SK-N-SH (cell line): ENCODE results near the gene NR1H4. TPM values are rescaled to one million over a fixed set of nuclear protein-coding genes. Genes with fewer than 3 reads are reported as not detected.

ENCODE experiments used
- CTCF ChIA-PET: fragments of 300-600, 350-600 bp; formaldehyde crosslinking; extraction: SDS; loops from one replicate; lab custom pipeline; 2021; lab: Yijun Ruan, JAX
- POLR2A ChIA-PET: fragments of 350-600 bp; sonication (Branson Sonifier 250); formaldehyde crosslinking; extraction: SDS; loops from one replicate; lab custom pipeline; 2020; ENCODE audit warnings: antibody characterized with exemption, inconsistent platforms; lab: Yijun Ruan, JAX
- DNase-seq: peaks from one replicate; pipeline ENCODE4 v3.0.0; 2012
- H2AFZ ChIP-seq: fragments of 200-600 bp; sonication (generic); 2 replicates; pipeline ENCODE4 v1.8.1; 2016; ENCODE audit warnings: antibody characterized with exemption, mild to moderate bottlenecking, low read depth
- H3F3A ChIP-seq: fragments of 200-600 bp; sonication (generic); replicated peaks from 2 replicates; pipeline ENCODE3; 2016; ENCODE audit warnings: antibody characterized with exemption, mild to moderate bottlenecking; ENCODE audit not compliant: insufficient read depth
- H3K27ac ChIP-seq, 2 experiments: fragments of 200-500 bp in 1 of 2; fragments of 200-600 bp in 1 of 2; sonication (Bioruptor generic) in 1 of 2; sonication (generic), shearing (Covaris generic) in 1 of 2; 2 replicates each; pipeline versions ENCODE4 v1.5.1 to v1.6.1; 2014 to 2016; ENCODE audit warnings: low read depth in 2 of 2, inconsistent platforms in 1 of 2, low read length in 1 of 2, mild to moderate bottlenecking in 1 of 2, mixed read lengths in 1 of 2
- H3K27me3 ChIP-seq: fragments of 200-600 bp; sonication (generic), shearing (Covaris generic); 2 replicates; pipeline ENCODE4 v1.6.1; 2016; ENCODE audit warnings: mixed run types; ENCODE audit not compliant: insufficient read depth
- H3K36me3 ChIP-seq, 2 experiments: fragments of 200-500 bp in 1 of 2; fragments of 200-600 bp in 1 of 2; sonication (Bioruptor generic) in 1 of 2; sonication (generic) in 1 of 2; replicated peaks in 1 of 2; 2 replicates each; pipeline versions ENCODE3 to v1.5.1; 2014 to 2016; ENCODE audit warnings: low read length in 1 of 2, mild to moderate bottlenecking in 1 of 2; ENCODE audit not compliant: insufficient read depth in 2 of 2, control insufficient read depth in 1 of 2
- H3K4me1 ChIP-seq, 2 experiments: fragments of 200-500 bp in 1 of 2; fragments of 200-600 bp in 1 of 2; sonication (Bioruptor generic) in 1 of 2; sonication (generic), shearing (Covaris generic) in 1 of 2; 2 replicates each; pipeline versions ENCODE4 v1.5.1 to v1.6.1; 2014 to 2016; ENCODE audit warnings: low read depth in 1 of 2, low read length in 1 of 2, mixed run types in 1 of 2; ENCODE audit not compliant: insufficient read depth in 2 of 2, control insufficient read depth in 1 of 2
- H3K4me2 ChIP-seq: fragments of 200-600 bp; sonication (generic), shearing (Covaris generic); 2 replicates; pipeline ENCODE4 v1.6.1; 2017; ENCODE audit warnings: mixed run types
- H3K4me3 ChIP-seq, 2 experiments: fragments of 200-500 bp in 1 of 2; fragments of 200-600 bp in 1 of 2; sonication (Bioruptor generic) in 1 of 2; sonication (generic), shearing (Covaris generic) in 1 of 2; 2 replicates each; pipeline versions ENCODE4 v1.5.1 to v1.8.1; 2014 to 2016; ENCODE audit warnings: low read depth in 2 of 2, inconsistent platforms in 1 of 2, low read length in 1 of 2, mild to moderate bottlenecking in 1 of 2, mixed read lengths in 1 of 2, moderate library complexity in 1 of 2
- H3K79me2 ChIP-seq: fragments of 200-600 bp; sonication (generic); 2 replicates; pipeline ENCODE4 v1.8.1; 2017; ENCODE audit warnings: mild to moderate bottlenecking; ENCODE audit not compliant: insufficient read depth
- H3K9ac ChIP-seq: fragments of 200-600 bp; sonication (generic); 2 replicates; pipeline ENCODE4 v1.6.1; 2017; ENCODE audit warnings: mixed run types
- H3K9me2 ChIP-seq: fragments of 200-600 bp; sonication (generic); 2 replicates; pipeline ENCODE4 v1.6.1; 2017; ENCODE audit warnings: mixed run types
- H3K9me3 ChIP-seq: fragments of 200-600 bp; sonication (generic); 2 replicates; pipeline ENCODE4 v1.6.1; 2017; ENCODE audit warnings: mixed run types, mild to moderate bottlenecking, moderate library complexity
- H4K20me1 ChIP-seq: fragments of 200-600 bp; sonication (generic); 2 replicates; pipeline ENCODE4 v1.6.1; 2017; ENCODE audit warnings: mild to moderate bottlenecking, mixed run types; ENCODE audit not compliant: insufficient read depth
- ELF1 ChIP-seq: IDR thresholded peaks from 2 replicates; pipeline ENCODE4 v1.4.0; 2012
- EP300 ChIP-seq, 2 experiments: IDR thresholded peaks; 2 replicates each; pipeline versions ENCODE4 v1.4.0 to v1.6.1; 2012; ENCODE audit warnings: borderline replicate concordance in 1 of 2, low read depth in 1 of 2, low read length in 1 of 2
- EZH2phosphoT487 ChIP-seq: fragments of 200-600 bp; sonication (generic); IDR thresholded peaks from 2 replicates; pipeline ENCODE4 v1.6.1; 2017; ENCODE audit warnings: low read depth, mixed run types, mild to moderate bottlenecking, antibody characterized with exemption, moderate library complexity, borderline replicate concordance
- FOSL2 ChIP-seq: IDR thresholded peaks from 2 replicates; pipeline ENCODE4 v1.4.0; 2012; ENCODE audit warnings: low read depth, mild to moderate bottlenecking, moderate library complexity, borderline replicate concordance
- FOXJ3 ChIP-seq: sonication (generic); formaldehyde crosslinking; IDR thresholded peaks from 2 replicates; pipeline ENCODE4 v1.5.1; 2020; ENCODE audit warnings: mild to moderate bottlenecking, missing genetic modification reagents
- GATA2 ChIP-seq: sonication (generic); formaldehyde crosslinking; IDR thresholded peaks from 2 replicates; pipeline ENCODE4 v1.5.0; 2020; ENCODE audit warnings: mild to moderate bottlenecking, missing genetic modification reagents
- JUND ChIP-seq: IDR thresholded peaks from 2 replicates; pipeline ENCODE4 v1.4.0; 2012
- NRF1 ChIP-seq: IDR thresholded peaks from 2 replicates; pipeline ENCODE4 v1.6.1; 2012; ENCODE audit warnings: low read depth, mild to moderate bottlenecking, low read length
- POLR2AphosphoS5 ChIP-seq: IDR thresholded peaks from 2 replicates; pipeline ENCODE4 v1.6.1; 2012; ENCODE audit warnings: low read depth, low read length
- RCOR1 ChIP-seq: fragments of 150-350 bp; IDR thresholded peaks from 2 replicates; pipeline ENCODE4 v1.6.1; 2017; ENCODE audit warnings: antibody characterized with exemption, low read length
- SIN3A ChIP-seq: IDR thresholded peaks from 2 replicates; pipeline ENCODE4 v1.6.1; 2012; ENCODE audit warnings: low read depth, mild to moderate bottlenecking, low read length, moderate library complexity, borderline replicate concordance
- SMC3 ChIP-seq: IDR thresholded peaks from 2 replicates; pipeline ENCODE4 v1.6.1; 2012; ENCODE audit warnings: low read depth, low read length, improper control_type of control experiment
- TAF1 ChIP-seq: IDR thresholded peaks from 2 replicates; pipeline ENCODE4 v1.6.1; 2012; ENCODE audit warnings: low read depth, mild to moderate bottlenecking, low read length, moderate library complexity, borderline replicate concordance
- WGBS: methylation state at CpG from one replicate; pipeline ENCODE4 v1.1.6; 2017; ENCODE audit warnings: low lambda C conversion rate; 5-methylcytosine and 5-hydroxymethylcytosine counted together
- polyA plus RNA-seq, 3 experiments: library from polyadenylated mRNA; depleted of rRNA; stranded (reverse); fragments of >200 nt; gene quantifications; 2 replicates each; pipeline ENCODE4 v1.2.3, GENCODE V29; 2012
- TF ChIP-seq, protein P1 (sequence below): IDR thresholded peaks from 2 replicates; pipeline ENCODE4 v1.6.1; 2012; ENCODE audit warnings: mild to moderate bottlenecking, low read depth, low read length, moderate library complexity
- TF ChIP-seq, protein P2 (sequence below): IDR thresholded peaks from 2 replicates; pipeline ENCODE4; 2012

The NR1H4 gene
- polyA plus RNA-seq, 1 of the 3 experiments (the other 2 are of a cell fraction), result not detected

DNA sequence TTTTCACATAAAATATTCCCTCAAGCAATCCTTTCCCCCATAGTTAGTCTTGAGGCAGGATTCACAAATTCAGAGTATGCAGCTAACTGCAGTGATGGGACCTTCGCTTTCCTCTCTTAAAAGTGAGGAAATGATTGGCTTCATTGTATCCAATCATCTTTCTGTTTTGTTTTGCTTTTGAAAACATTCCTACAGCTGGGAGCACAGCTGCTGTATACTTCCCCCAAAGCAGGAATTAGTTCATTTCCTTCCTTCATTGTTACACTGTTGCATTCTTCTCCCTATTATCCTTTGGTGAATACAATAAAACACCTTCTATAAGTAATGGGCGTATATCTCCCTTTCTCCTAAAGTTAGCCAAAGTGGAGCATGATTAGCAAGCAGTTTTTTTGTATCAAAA, 90.4 kb downstream of the NR1H4 start:
- no peaks in the 10 kb centered on the region for H4K20me1 ChIP-seq
- no peaks in the 10 kb centered on the region for H3K9me3 ChIP-seq
- H3K9ac ChIP-seq, result no peak overlapping the region
- POLR2A ChIA-PET, result no interaction called here
- H3K27me3 ChIP-seq, result no peaks in the 10 kb centered on the region
- no peak for DNase-seq
- TF ChIP-seq EZH2phosphoT487, result no peak
- TF ChIP-seq, protein P1, sequence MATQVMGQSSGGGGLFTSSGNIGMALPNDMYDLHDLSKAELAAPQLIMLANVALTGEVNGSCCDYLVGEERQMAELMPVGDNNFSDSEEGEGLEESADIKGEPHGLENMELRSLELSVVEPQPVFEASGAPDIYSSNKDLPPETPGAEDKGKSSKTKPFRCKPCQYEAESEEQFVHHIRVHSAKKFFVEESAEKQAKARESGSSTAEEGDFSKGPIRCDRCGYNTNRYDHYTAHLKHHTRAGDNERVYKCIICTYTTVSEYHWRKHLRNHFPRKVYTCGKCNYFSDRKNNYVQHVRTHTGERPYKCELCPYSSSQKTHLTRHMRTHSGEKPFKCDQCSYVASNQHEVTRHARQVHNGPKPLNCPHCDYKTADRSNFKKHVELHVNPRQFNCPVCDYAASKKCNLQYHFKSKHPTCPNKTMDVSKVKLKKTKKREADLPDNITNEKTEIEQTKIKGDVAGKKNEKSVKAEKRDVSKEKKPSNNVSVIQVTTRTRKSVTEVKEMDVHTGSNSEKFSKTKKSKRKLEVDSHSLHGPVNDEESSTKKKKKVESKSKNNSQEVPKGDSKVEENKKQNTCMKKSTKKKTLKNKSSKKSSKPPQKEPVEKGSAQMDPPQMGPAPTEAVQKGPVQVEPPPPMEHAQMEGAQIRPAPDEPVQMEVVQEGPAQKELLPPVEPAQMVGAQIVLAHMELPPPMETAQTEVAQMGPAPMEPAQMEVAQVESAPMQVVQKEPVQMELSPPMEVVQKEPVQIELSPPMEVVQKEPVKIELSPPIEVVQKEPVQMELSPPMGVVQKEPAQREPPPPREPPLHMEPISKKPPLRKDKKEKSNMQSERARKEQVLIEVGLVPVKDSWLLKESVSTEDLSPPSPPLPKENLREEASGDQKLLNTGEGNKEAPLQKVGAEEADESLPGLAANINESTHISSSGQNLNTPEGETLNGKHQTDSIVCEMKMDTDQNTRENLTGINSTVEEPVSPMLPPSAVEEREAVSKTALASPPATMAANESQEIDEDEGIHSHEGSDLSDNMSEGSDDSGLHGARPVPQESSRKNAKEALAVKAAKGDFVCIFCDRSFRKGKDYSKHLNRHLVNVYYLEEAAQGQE, result no peak
- no peak for TF ChIP-seq NRF1
- TF ChIP-seq SMC3, result no peak
- TF ChIP-seq, protein P2, sequence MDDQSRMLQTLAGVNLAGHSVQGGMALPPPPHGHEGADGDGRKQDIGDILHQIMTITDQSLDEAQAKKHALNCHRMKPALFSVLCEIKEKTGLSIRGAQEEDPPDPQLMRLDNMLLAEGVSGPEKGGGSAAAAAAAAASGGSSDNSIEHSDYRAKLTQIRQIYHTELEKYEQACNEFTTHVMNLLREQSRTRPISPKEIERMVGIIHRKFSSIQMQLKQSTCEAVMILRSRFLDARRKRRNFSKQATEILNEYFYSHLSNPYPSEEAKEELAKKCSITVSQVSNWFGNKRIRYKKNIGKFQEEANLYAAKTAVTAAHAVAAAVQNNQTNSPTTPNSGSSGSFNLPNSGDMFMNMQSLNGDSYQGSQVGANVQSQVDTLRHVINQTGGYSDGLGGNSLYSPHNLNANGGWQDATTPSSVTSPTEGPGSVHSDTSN, result no peak
- TF ChIP-seq RCOR1, result no peak
- no peak for TF ChIP-seq EP300 (IDR thresholded peaks at IDR 0.05; ENCODE audit: borderline replicate concordance in 1 of 2, low read depth in 1 of 2, low read length in 1 of 2)
- no peak for TF ChIP-seq GATA2 (CRISPR knock-in tag)
- no peak for TF ChIP-seq TAF1
- TF ChIP-seq FOSL2, result no peak
- no peak for TF ChIP-seq FOXJ3 (CRISPR knock-in tag)
- TF ChIP-seq ELF1, result no peak
- TF ChIP-seq JUND, result no peak
- no peaks in the 10 kb centered on the region for H3K36me3 ChIP-seq
- H3K4me2 ChIP-seq, result no peak overlapping the region
- no peak overlapping the region for H3K4me3 ChIP-seq
- H3K4me1 ChIP-seq, result no peaks in the 10 kb centered on the region
- H3K27ac ChIP-seq, result no peak overlapping the region
- WGBS, result 71% methylated on average over 2 of the region's 2 CpGs
- CTCF ChIA-PET, result interaction anchor here (0.6 kb wide), 1 partner anchor 425 kb away, joined by 3 read pairs; no protein-coding TSS in a partner anchor
- no peaks in the 10 kb centered on the region for H3F3A ChIP-seq
- H3K9me2 ChIP-seq, result no peaks in the 10 kb centered on the region
- no peak overlapping the region for H2AFZ ChIP-seq
- no peaks in the 10 kb centered on the region for H3K79me2 ChIP-seq

DNA sequence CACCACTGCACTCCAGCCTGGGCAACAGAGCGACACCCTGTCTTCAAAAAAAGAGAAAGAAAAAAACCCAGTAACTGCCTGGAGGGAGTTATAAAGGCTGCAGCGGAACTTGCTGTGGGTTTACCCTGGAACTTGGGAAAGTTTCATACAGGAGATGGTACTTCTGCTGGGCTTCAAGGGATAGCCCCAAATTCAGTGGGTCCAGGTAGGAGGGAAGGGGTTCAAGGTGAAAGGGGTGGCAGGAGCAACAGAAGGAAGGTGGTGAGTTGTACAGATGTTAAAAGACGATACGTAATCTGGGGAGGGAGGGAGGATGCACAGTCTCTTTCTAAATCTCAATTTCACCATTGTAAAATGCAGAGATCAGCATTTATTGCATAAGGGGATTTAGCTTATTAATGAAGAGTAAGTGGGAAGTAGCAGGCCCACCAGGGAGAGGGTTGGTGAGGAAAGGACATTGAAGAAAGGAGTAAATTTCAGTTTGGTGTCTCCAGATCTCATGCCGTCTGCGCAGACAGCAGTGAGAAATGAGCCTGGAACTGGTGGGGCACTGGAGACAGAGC, 91.3 kb downstream of the NR1H4 start:
- Histone ChIP-seq H3K36me3 (no peaks in the 10 kb centered on the region), H3K27ac (no peak overlapping the region), H3K79me2 (no peaks in the 10 kb centered on the region), H4K20me1 (no peaks in the 10 kb centered on the region), H3K27me3 (no peaks in the 10 kb centered on the region), H3K9me2 (no peaks in the 10 kb centered on the region), H3K4me1 (no peaks in the 10 kb centered on the region), H3K4me3 (no peak overlapping the region), H3K9me3 (no peaks in the 10 kb centered on the region), H3F3A (no peaks in the 10 kb centered on the region), H3K4me2 (no peak overlapping the region), H2AFZ (no peak overlapping the region), H3K9ac (no peak overlapping the region)
- CTCF ChIA-PET, result interaction anchor here (0.6 kb wide), 1 partner anchor 1121 kb away, joined by 3 read pairs; no protein-coding TSS in a partner anchor
- POLR2A ChIA-PET, result no interaction called here
- no peak for DNase-seq
- 90% methylated on average over 6 of the region's 6 CpGs for WGBS
- no peak for TF ChIP-seq POLR2AphosphoS5
- no peak for TF ChIP-seq ELF1
- no peak for TF ChIP-seq JUND
- TF ChIP-seq EP300 (IDR thresholded peaks at IDR 0.05; ENCODE audit: borderline replicate concordance in 1 of 2, low read depth in 1 of 2, low read length in 1 of 2), result no peak
- TF ChIP-seq SIN3A, result no peak
- TF ChIP-seq, protein P2, result no peak
- TF ChIP-seq, protein P1, result no peak
- TF ChIP-seq SMC3, result no peak
